Measurements from ENCODE around the gene OLA1. TPM values are rescaled to one million over a fixed set of nuclear protein-coding genes. Genes with fewer than 3 reads are reported as not detected.
A peak's percentile ranks its signal among the peaks of the same experiment; 100 is the strongest.

OLA1 gene
- total RNA-seq, 4 donors from 2014 or later = 72.7 to 85.1 (median 78.3) TPM

DNA sequence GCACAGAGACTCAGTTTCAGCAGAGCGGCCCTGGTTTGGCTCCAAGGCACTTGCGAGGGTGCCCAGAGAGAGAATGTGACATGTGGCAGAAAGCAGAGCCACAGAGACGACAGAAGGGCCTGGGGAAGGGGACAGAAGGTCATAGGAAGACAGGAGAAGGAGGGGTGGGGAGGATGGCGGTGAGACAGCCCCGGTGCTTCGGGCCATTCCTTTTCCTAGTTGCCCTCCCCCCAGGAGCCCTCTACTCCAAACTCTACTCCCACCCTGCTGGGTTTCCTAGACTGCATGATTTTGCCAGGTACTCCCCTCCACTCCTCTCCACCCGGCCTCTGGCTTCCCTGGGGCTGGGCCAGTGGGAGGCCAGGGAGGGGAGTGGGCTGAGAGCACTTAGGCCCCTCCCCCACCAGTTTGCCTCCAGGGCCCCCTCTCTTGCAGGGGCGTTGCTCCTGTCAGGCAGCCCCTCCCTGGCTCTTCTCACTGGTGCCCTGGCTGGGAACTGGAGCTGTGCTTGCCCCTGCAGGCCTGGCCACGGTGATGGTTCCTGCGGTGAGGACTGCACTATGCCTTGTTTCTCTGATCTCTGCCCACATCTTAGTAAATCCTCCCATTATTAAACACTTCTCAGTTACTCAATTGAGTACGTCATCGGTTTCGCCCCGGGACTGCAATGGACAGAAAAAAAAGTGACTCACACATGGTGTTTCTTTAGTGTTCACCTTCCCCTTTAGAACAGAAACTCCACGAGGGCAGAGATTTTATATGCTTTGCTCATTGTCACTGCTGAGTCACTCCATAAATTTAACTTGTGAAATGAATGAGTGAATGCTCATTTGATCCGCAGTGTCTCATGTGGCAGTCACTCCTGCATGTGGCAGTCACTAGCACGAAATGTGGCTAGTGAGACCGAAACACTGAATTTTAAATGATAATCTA, 224.5 kb downstream of the OLA1 start:
- H3K9me3 ChIP-seq = peaks cover 0 to 14% (median 0%) of the 10 kb centered on the region in 3 donors
- intact Hi-C loops (cut with DNase I) = no loop called here
- peak; percentile 3 for DNase-seq
- H3K27ac ChIP-seq = peak overlapping the region; percentile 81 to 94 (median 88)
- H3K4me1 ChIP-seq = peaks cover 24 to 65% (median 35%) of the 10 kb centered on the region in 3 donors
- TF ChIP-seq POLR2A (IDR thresholded peaks at IDR 0.05) = peak in 2 of 4 donors; percentile 34 to 46
- TF ChIP-seq, protein P1, sequence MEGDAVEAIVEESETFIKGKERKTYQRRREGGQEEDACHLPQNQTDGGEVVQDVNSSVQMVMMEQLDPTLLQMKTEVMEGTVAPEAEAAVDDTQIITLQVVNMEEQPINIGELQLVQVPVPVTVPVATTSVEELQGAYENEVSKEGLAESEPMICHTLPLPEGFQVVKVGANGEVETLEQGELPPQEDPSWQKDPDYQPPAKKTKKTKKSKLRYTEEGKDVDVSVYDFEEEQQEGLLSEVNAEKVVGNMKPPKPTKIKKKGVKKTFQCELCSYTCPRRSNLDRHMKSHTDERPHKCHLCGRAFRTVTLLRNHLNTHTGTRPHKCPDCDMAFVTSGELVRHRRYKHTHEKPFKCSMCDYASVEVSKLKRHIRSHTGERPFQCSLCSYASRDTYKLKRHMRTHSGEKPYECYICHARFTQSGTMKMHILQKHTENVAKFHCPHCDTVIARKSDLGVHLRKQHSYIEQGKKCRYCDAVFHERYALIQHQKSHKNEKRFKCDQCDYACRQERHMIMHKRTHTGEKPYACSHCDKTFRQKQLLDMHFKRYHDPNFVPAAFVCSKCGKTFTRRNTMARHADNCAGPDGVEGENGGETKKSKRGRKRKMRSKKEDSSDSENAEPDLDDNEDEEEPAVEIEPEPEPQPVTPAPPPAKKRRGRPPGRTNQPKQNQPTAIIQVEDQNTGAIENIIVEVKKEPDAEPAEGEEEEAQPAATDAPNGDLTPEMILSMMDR (IDR thresholded peaks at IDR 0.05) = peak in 1 of 6 experiments; percentile 7
- H3K36me3 ChIP-seq = no peaks in the 10 kb centered on the region
- WGBS, 2 donors = 18 to 33% methylated on average over 16 to 18 of the region's 18 CpGs
- peak overlapping the region in 1 of 4 donors; percentile 40 for H3K4me3 ChIP-seq
- H3K27me3 ChIP-seq = no peaks in the 10 kb centered on the region

Small RNA genes lying within 50 kb of the gene (small RNA-seq; reads per million reads assigned to genes)
- 0 reads per million in 4 donors for gene RF00019

Other genes with a start within 250 kb of the OLA1 start
- not detected for gene SP9, start 86.4 kb upstream of the OLA1 start, total RNA-seq
- gene SCRN3, start 147.2 kb upstream of the OLA1 start, total RNA-seq = 10 to 100 TPM; 15.1 to 23.1 (median 18.7) TPM
- 1 to 10 TPM; 2.1 to 9.9 (median 3.6) TPM for gene GPR155, start 238.5 kb upstream of the OLA1 start, total RNA-seq

Measured in esophagus squamous epithelium (tissue), 5 donors.